Stimulated activated naive CD8-positive, alpha-beta T cell treated with anti-CD3 and anti-CD28 coated beads, Interleukin-15, Interleukin-2, amounts not matched to agents 100 U/mL and 50 U/mL, for 24 hours (primary cell): ENCODE data around the gene CLDN19.
A peak's percentile ranks its signal among the peaks of the same experiment; 100 is the strongest.

Experiments used
- ATAC-seq: fragments of 150-1000 bp; cut with Tn5 transposase; one replicate; pipeline ENCODE4 v1.10.0; 2021
- DNase-seq: peaks from one replicate; pipeline ENCODE4 v3.0.0; 2021

CLDN19 gene, protein sequence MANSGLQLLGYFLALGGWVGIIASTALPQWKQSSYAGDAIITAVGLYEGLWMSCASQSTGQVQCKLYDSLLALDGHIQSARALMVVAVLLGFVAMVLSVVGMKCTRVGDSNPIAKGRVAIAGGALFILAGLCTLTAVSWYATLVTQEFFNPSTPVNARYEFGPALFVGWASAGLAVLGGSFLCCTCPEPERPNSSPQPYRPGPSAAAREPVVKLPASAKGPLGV

GRCh38 chr1:42739753-42740700, at the start of gene CLDN19:
Gene CLDN19, minus strand, starts transcription at chr1:42740236. Its CDS starts 173 bp downstream, at chr1:42740063.
- DNase-seq (no peak), ATAC-seq (no peak)

- ATAC-seq: no peak
- DNase-seq: no peak
Observed at GRCh38 chr1:42788021-42788420, 48.0 kb upstream of the CLDN19 start.

GRCh38 chr1:42786097-42786496, 46.1 kb upstream of the CLDN19 start:
- DNase-seq (no peak), ATAC-seq (no peak)

DNA sequence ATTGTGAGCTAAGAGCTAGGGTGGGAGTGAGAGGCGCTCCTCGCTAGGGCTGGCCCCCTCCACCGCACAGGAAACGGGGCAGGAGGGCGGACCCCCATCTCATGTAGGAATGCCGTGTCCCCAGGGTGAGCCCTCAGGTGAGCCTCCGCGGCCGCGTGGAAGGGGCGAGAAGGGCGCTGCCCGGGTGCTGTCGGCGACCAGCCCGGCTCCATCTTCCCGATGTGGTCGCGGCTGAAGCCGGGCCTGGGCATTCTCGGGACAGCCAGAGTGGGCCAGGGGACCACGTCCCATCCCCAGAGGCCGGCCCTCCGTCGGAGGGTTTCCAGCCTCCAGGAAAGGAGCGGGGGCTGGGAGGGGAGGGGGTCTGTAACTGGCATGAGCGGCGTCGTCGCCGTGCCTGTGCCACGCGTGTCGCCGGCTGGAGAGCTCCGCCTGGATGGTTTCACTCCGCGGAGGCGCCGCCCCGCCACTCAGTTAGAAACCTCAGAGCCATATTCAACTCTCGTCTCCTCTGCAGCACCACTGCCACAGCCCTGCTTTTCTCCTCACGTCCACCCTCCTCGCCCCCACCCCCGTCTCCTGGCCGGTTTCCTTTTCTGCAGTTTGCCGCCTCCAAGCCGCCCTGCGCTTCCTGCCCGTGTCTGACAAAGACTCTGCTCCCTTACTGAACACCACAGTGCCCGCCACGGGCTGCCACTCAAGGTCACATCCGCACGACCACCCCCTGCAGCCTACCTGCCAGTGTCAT, 45.1 kb upstream of the CLDN19 start, which contains the start of gene TMEM269:
Gene TMEM269, plus strand, starts transcription at position 46 of the 748 bp plus-strand sequence. CDS start 4,903 bp downstream, outside the sequence.
- DNase-seq: peak; percentile 44
- peak; percentile 38 for ATAC-seq

DNA sequence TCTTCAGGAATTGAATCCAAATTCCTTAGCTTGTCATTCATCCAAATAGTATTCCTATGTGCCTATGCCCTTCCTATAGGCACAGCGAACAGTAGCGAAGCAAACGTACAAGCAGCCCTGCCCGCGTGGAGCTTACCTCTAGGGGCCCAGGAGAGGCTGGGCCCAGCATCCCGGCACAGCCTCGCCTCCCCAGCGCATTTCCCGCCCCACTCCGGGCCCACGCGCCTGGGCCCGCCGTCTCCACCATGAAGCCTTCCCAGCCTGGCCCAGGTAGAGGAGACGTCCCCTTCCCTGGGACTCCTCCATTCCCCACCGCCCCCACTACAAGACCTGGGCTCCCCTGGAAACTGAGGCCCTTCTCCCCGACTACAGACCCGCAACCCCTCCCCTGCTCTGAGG, 44.5 kb upstream of the CLDN19 start:
- DNase-seq (no peak), ATAC-seq (no peak)

- DNase-seq: no peak
- no peak for ATAC-seq
Observed at GRCh38 chr1:42783092-42783491, 43.1 kb upstream of the CLDN19 start.

- ATAC-seq: no peak
- no peak for DNase-seq
Observed at GRCh38 chr1:42780176-42780575, 40.1 kb upstream of the CLDN19 start.

GRCh38 chr1:42779725-42780124, 39.7 kb upstream of the CLDN19 start:
- peak; percentile 41 for ATAC-seq
- DNase-seq: no peak

- ATAC-seq (peak; percentile 49), DNase-seq (peak; percentile 39)
Observed at GRCh38 chr1:42777852-42778251, 37.8 kb upstream of the CLDN19 start.

DNA sequence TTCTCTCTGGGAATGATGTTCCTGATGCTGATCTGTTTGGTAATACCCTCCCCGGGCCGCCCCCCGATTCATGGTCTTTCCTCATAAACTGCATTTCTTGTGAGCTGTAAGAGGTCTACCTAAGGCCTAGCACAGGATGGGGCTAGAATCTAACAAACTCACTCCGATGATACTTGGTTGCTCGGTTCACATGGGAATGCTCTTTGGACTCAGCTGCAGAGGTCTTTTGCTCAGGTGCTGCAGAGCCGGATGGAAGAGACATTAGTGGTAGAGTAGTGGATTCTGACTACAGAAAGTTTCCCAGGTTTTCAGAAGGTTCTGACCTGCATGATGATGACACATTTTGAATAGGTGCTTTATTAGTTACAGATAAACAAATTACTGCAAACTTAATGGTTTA, 36.5 kb upstream of the CLDN19 start:
- ATAC-seq (no peak), DNase-seq (no peak)

DNA sequence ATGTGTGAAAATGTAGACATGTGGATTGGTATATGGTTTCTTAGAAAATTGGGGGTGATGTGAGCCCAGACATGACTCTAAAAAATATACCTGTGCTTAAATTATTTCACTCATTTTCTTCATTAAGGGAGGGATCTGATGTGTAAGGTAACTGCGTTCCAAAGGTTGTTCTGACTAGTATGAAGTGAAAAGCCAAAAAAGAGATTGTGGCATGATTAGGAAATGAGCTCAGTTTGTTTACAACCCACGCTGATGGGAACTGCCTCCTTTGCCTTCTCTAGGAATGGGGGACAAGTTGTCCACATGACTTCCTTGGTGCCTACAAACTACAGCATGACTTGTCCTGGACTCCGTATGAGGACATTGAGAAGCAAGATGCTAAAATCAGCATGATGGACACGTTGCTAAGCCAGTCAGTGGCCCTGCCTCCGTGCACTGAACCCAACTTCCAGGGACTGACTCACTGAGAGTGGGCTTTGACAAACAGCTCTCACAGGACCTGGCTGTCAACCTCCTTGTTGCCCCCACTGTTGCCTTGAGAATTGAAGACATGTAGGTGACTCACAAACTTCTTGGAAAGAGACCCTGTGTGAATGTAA, 35.0 kb upstream of the CLDN19 start:
- no peak for DNase-seq
- ATAC-seq: no peak

DNA sequence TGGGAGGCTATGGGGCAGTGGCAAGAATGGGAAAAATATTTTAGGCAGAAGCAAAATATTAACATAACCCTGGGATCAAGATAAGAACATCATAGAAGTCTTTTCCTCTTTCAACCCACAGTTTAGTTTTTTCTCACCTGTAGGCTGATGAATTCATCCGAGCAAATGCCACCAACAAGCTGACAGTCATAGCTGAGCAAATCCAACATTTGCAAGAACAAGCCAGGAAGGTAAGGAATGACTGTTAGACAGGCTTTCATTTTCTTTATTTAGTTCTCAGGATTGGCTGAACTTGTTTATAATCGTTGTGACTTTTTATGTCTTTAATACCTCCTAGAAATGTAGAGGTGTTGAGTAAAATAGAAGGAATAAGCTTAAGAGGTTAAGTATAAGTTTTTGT, 33.4 kb upstream of the CLDN19 start:
- DNase-seq (no peak), ATAC-seq (no peak)

DNA sequence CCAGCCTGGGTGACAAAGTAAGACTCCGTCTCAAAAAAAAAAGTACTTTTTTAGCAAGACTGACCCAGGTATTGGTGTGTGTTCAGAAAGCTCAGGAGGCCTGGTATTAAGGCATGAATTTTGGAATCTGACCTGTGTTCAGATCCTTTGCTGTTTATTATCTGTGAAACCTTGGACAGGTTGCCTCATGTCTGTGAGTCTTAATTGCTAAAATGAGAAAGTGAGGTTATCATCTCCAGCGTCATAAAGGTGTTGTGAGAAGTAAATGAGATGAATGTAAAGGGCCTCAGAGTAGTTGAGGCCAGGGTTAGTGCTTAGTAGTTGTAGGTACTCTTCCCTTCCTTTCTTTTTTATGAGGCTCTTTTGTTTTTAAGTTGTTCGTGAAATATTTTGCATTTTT, 29.8 kb upstream of the CLDN19 start:
- no peak for DNase-seq
- no peak for ATAC-seq

- no peak for ATAC-seq
Observed at GRCh38 chr1:42768172-42768571, 28.1 kb upstream of the CLDN19 start.

GRCh38 chr1:42767510-42768000, 27.5 kb upstream of the CLDN19 start:
- no peak for DNase-seq
- peak; percentile 21 for ATAC-seq

More at GRCh38 chr1:42768172-42768571, 28.1 kb upstream of the CLDN19 start:
- no peak for DNase-seq

GRCh38 chr1:42766741-42767509, 26.9 kb upstream of the CLDN19 start, which contains the start of the genes C1orf50 and P3H1:
Gene C1orf50, plus strand, starts transcription at chr1:42767249. Its CDS starts 63 bp downstream, at chr1:42767312.
Gene P3H1, minus strand, starts transcription at chr1:42767028. Its CDS starts 57 bp downstream, at chr1:42766971.
- ATAC-seq: peak; percentile 97
- DNase-seq: peak; percentile 99

DNA sequence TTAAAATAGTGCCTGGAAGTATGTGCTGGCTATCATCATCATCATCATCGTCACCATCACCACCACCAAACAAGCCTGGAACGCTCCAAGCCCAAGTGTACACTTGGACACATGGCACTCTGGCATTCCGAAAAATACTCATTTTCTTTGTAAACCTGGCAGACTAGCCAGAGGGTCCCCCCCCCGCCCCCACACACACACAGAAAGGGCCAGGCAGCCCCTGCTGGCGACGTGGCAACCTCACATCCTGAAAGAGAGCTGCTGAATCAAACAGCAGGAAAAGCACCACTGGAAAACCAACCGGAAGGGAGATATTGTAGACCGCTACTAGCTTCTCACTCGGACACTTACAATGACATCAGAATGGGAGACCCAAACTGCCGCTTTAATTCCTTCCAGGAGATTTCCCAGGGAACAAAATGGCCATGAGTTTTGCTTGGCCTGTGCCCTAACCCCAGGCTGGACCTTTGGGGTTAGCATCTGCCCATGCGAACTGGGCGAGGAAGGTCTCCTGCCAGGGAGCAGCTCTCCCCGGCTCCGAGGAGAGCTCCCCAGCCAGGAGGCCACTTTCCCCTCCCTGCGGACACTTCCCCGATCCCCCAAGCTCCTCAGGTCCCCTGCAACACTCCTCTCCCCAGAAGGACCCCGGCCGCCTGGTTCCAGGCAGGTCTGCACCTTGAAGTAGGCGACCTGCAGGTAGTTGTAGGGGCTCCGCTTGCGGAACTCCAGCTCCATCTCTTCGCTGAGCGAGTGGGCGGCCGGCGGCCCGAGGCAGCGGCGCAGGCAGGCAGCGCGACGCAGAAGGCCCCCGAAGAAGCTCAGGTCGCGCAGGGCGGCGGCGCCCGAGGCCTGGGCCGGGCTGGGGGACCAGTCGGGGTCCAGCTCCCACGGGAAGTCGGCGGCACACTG, 26.1 kb upstream of the CLDN19 start:
- ATAC-seq (peak; percentile 10), DNase-seq (peak; percentile 65)

DNA sequence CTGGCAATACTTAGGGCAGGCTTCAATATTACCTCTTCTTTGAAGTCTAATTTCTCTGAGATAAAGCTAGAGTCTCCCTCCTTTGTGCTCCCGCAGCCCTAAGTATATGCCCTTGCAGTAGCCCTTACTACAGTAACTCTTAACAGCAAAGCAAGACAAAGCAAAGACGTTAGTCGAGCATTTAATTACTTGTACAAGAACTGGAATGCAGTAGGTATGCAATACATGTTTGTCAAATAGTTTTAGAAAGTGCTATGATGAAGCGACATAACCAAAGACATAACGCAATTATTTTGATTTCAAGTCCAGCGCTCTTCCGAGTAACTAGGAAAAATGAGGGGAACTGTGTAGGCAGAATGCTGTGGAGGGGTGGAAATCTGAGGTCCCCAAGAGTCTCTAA, 25.2 kb upstream of the CLDN19 start:
- DNase-seq (no peak), ATAC-seq (no peak)

DNA sequence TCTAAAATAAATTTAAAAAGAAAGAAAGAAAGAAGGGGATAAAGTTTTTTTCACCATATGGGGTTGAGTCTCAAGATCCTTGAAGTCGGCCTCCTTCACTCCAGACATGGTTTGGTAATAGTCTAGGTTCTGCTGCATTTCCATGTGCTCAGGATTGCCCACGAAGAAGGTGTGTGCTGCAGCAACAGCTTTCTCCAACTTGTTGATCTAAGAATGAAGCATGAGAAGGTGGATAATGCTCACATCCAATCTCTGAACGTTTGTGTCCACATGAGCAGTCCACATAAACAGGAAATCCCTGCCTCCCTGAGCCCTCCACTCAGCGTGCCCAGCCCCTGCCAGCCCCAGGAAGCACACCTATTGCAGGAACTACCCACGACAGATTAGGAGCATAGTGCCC, 22.2 kb upstream of the CLDN19 start:
- no peak for DNase-seq
- ATAC-seq: no peak

GRCh38 chr1:42761567-42761966, 21.5 kb upstream of the CLDN19 start:
- DNase-seq (no peak), ATAC-seq (no peak)
